ENCODE results near the gene TWF1. TPM values are rescaled to one million over a fixed set of nuclear protein-coding genes. Genes with fewer than 3 reads are reported as not detected.

The TWF1 gene
- total and polyA plus RNA-seq, 9 of the 15 experiments (the other 6 are each of a cell fraction or from before 2014, with no cell fraction given): 10.3 to 29.4 (median 23.4) TPM

DNA sequence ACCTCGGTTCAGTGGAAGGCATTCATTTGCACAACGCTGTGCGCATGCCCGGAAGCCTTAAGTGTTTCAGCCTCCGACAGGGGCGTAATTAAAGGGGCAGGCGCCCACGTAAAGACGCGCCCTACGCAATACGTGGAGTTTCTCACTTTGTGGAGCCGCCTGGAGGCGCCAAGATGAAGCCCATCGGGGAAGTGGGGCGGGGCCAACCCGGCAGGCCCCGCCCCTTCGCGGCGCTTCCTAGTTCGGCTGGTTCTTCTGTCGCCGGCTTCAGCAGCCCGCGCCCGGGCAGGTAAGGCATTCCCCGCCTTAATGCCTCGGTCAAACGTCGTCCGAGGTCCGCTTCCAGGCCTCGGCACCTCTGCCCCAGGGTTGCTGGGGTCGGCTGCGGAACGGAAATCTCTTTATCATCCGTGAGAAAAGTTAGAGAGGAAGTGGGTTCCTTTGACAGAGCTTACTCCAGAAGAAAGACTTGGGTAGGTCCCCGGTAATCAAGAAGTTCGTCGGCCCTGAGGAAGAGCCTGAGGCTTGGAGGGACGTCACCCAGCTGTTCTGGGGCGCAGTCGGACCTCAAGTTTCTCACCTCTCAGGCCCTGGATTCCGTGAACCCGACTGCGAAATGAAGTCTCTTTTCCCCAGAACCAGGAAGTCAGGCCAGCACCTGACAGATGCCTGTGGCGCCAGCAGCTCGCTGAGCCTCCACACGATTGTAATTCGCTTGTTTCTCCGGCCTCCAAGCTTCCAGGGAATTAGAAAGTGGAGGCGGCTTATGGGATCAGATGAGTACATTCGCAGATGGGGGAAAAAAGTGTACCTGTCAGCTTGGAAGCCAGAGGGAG lies 47.2 kb downstream of the TWF1 start, which contains the start of the genes IRAK4 and PUS7L (continued):
- TF ChIP-seq, protein P1, sequence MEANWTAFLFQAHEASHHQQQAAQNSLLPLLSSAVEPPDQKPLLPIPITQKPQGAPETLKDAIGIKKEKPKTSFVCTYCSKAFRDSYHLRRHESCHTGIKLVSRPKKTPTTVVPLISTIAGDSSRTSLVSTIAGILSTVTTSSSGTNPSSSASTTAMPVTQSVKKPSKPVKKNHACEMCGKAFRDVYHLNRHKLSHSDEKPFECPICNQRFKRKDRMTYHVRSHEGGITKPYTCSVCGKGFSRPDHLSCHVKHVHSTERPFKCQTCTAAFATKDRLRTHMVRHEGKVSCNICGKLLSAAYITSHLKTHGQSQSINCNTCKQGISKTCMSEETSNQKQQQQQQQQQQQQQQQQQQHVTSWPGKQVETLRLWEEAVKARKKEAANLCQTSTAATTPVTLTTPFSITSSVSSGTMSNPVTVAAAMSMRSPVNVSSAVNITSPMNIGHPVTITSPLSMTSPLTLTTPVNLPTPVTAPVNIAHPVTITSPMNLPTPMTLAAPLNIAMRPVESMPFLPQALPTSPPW (CRISPR knock-in tag; IDR thresholded peaks at IDR 0.05): peak; percentile 57
- TF ChIP-seq, protein P2, sequence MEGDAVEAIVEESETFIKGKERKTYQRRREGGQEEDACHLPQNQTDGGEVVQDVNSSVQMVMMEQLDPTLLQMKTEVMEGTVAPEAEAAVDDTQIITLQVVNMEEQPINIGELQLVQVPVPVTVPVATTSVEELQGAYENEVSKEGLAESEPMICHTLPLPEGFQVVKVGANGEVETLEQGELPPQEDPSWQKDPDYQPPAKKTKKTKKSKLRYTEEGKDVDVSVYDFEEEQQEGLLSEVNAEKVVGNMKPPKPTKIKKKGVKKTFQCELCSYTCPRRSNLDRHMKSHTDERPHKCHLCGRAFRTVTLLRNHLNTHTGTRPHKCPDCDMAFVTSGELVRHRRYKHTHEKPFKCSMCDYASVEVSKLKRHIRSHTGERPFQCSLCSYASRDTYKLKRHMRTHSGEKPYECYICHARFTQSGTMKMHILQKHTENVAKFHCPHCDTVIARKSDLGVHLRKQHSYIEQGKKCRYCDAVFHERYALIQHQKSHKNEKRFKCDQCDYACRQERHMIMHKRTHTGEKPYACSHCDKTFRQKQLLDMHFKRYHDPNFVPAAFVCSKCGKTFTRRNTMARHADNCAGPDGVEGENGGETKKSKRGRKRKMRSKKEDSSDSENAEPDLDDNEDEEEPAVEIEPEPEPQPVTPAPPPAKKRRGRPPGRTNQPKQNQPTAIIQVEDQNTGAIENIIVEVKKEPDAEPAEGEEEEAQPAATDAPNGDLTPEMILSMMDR (IDR thresholded peaks at IDR 0.05 in 2 of 3, conservative IDR thresholded peaks at IDR 0.05 in 1 of 3; ENCODE audit: insufficient read depth in 2 of 3, low read depth in 1 of 3, low read length in 3 of 3): peak; percentile 51 to 66 (median 65); a peak in 5 of 6 replicates
- TF ChIP-seq HCFC1 (IDR thresholded peaks at IDR 0.05; ENCODE audit: low read depth, low read length): peak; percentile 73
- peak; percentile 100 for TF ChIP-seq HNRNPLL (IDR thresholded peaks at IDR 0.05; ENCODE audit: low read depth, low read length, poor library complexity, severe bottlenecking)
- TF ChIP-seq ZSCAN29 (IDR thresholded peaks at IDR 0.05): 0 out of 2 replicates have a peak, but pooled peaks have one; percentile 13
- no peak for TF ChIP-seq PURB (CRISPR knock-in tag; IDR thresholded peaks at IDR 0.05; ENCODE audit: low read depth)
- TF ChIP-seq DPF2 (IDR thresholded peaks at IDR 0.05): 0 out of 2 replicates have a peak, but pooled peaks have one; percentile 13
- TF ChIP-seq, protein P3, sequence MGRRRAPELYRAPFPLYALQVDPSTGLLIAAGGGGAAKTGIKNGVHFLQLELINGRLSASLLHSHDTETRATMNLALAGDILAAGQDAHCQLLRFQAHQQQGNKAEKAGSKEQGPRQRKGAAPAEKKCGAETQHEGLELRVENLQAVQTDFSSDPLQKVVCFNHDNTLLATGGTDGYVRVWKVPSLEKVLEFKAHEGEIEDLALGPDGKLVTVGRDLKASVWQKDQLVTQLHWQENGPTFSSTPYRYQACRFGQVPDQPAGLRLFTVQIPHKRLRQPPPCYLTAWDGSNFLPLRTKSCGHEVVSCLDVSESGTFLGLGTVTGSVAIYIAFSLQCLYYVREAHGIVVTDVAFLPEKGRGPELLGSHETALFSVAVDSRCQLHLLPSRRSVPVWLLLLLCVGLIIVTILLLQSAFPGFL (CRISPR knock-in tag; IDR thresholded peaks at IDR 0.05): no peak
- TF ChIP-seq CEBPG (CRISPR knock-in tag; IDR thresholded peaks at IDR 0.05): peak; percentile 64
- 0 out of 4 replicates have a peak, but pooled peaks of 1 of the 2 experiments have one; percentile 10 for TF ChIP-seq CEBPG (tag; conservative IDR thresholded peaks at IDR 0.05 in 1 of 2, IDR thresholded peaks at IDR 0.05 in 1 of 2)
- 0 out of 2 replicates have a peak, but pooled peaks have one; percentile 55 for TF ChIP-seq NBN (IDR thresholded peaks at IDR 0.05; ENCODE audit: low read depth)
- no peak for TF ChIP-seq KDM1A (IDR thresholded peaks at IDR 0.05)
- peak; percentile 62; the same call in 1 of the 2 replicates for TF ChIP-seq DIDO1 (tag; IDR thresholded peaks at IDR 0.05; ENCODE audit: low read depth)
- TF ChIP-seq, protein P4, sequence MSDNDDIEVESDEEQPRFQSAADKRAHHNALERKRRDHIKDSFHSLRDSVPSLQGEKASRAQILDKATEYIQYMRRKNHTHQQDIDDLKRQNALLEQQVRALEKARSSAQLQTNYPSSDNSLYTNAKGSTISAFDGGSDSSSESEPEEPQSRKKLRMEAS (CRISPR knock-in tag; IDR thresholded peaks at IDR 0.05): 0 out of 2 replicates have a peak, but pooled peaks have one; percentile 8
